ENCODE data around the gene ZSCAN12. TPM values are rescaled to one million over a fixed set of nuclear protein-coding genes. Genes with fewer than 3 reads are reported as not detected.

Gene ZSCAN12
- total and polyA plus RNA-seq, 10 of the 15 experiments (the other 5 are each of a cell fraction or from before 2014, with no cell fraction given), result 1.2 to 12.2 (median 7.4) TPM

GRCh38 chr6:28353981-28354676, 45.4 kb downstream of the ZSCAN12 start:
- in situ Hi-C loops (cut with MboI), result loop anchor here (25.0 kb wide), 1 partner anchor 1192 kb away; no protein-coding TSS in a partner anchor
- ChIA-PET SMC1A (ENCODE audit: uncharacterized antibody, unreplicated experiment) (interaction anchor here (1.1 to 2.9 kb wide), 3 partner anchors 74 to 229 kb away, joined by 4 to 8 read pairs (median 7); partner anchors contain the start of genes PGBD1 and ZSCAN16), CTCF (interaction anchor here (1.0 to 5.3 kb wide), 11 partner anchors 9 to 458 kb away, joined by 4 to 50 read pairs (median 9); partner anchors contain the start of gene ZSCAN31), RAD21 (ENCODE audit: unreplicated experiment) (interaction anchor here (0.5 to 2.5 kb wide), 4 partner anchors 87 to 561 kb away, joined by 3 to 22 read pairs (median 6); partner anchors contain the start of gene ZSCAN26), POLR2A (interaction anchor here (1.0 kb wide), 1 partner anchor 28 kb away, joined by 3 read pairs; no protein-coding TSS in a partner anchor)
- Histone ChIP-seq H3K36me3 (ENCODE audit: control insufficient read depth in 2 of 2, insufficient read depth in 2 of 2, low read length in 1 of 2) (no peaks in the 10 kb centered on the region), H3K9me3 (replicated peaks; ENCODE audit: control insufficient read depth, insufficient read depth, low read length) (no peaks in the 10 kb centered on the region; the same call in 2 of the 3 replicates), H3K27ac (ENCODE audit: control insufficient read depth, insufficient read depth) (no peak overlapping the region), H3K4me2 (ENCODE audit: control insufficient read depth, insufficient read depth) (no peak overlapping the region), H4K20me1 (ENCODE audit: control insufficient read depth, insufficient read depth) (no peaks in the 10 kb centered on the region), H3K27me3 (replicated peaks in 1 of 2; ENCODE audit: control insufficient read depth in 2 of 2, insufficient read depth in 2 of 2, low read length in 1 of 2) (no peaks in the 10 kb centered on the region), H2AFZ (ENCODE audit: control insufficient read depth, low read depth, low read length) (no peak overlapping the region), H3K79me2 (ENCODE audit: control insufficient read depth, insufficient read depth, low read length) (peaks cover 17% of the 10 kb centered on the region), H3K4me3 (no peak overlapping the region), H3K4me1 (ENCODE audit: control insufficient read depth, insufficient read depth, low read length) (peaks cover 3% of the 10 kb centered on the region; the same call in 1 of the 2 replicates), H3K9ac (ENCODE audit: control insufficient read depth, insufficient read depth, low read length) (no peak overlapping the region)
- ATAC-seq (no peak), FAIRE-seq (no peak), DNase-seq (ENCODE audit: low read depth, low spot score) (no peak)
- 98% methylated on average over 11 of the region's 11 CpGs for WGBS (ENCODE audit: insufficient coverage, insufficient replicate concordance, low lambda C conversion rate, missing lambda C conversion rate)
- TF ChIP-seq ZNF687 (IDR thresholded peaks at IDR 0.05) (no peak), BCL3 (IDR thresholded peaks at IDR 0.05; ENCODE audit: borderline replicate concordance, insufficient read depth, low read depth, low read length, poor library complexity, severe bottlenecking) (peak; percentile 15)
- TF ChIP-seq, protein P1, sequence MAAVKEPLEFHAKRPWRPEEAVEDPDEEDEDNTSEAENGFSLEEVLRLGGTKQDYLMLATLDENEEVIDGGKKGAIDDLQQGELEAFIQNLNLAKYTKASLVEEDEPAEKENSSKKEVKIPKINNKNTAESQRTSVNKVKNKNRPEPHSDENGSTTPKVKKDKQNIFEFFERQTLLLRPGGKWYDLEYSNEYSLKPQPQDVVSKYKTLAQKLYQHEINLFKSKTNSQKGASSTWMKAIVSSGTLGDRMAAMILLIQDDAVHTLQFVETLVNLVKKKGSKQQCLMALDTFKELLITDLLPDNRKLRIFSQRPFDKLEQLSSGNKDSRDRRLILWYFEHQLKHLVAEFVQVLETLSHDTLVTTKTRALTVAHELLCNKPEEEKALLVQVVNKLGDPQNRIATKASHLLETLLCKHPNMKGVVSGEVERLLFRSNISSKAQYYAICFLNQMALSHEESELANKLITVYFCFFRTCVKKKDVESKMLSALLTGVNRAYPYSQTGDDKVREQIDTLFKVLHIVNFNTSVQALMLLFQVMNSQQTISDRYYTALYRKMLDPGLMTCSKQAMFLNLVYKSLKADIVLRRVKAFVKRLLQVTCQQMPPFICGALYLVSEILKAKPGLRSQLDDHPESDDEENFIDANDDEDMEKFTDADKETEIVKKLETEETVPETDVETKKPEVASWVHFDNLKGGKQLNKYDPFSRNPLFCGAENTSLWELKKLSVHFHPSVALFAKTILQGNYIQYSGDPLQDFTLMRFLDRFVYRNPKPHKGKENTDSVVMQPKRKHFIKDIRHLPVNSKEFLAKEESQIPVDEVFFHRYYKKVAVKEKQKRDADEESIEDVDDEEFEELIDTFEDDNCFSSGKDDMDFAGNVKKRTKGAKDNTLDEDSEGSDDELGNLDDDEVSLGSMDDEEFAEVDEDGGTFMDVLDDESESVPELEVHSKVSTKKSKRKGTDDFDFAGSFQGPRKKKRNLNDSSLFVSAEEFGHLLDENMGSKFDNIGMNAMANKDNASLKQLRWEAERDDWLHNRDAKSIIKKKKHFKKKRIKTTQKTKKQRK (IDR thresholded peaks at IDR 0.05; ENCODE audit: low read depth, low read length), result 0 out of 2 replicates have a peak, but pooled peaks have one; percentile 13
- TF ChIP-seq, protein P2, sequence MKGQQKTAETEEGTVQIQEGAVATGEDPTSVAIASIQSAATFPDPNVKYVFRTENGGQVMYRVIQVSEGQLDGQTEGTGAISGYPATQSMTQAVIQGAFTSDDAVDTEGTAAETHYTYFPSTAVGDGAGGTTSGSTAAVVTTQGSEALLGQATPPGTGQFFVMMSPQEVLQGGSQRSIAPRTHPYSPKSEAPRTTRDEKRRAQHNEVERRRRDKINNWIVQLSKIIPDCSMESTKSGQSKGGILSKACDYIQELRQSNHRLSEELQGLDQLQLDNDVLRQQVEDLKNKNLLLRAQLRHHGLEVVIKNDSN (IDR thresholded peaks at IDR 0.05; ENCODE audit: borderline replicate concordance, extremely low read length, insufficient read depth, low read depth, low read length), result no peak
- intact Hi-C loops (cut with micrococcal nuclease; ENCODE audit: unreplicated experiment), result loop anchor here (5.0 to 10.0 kb wide), 3 partner anchors 127 to 1189 kb away; partner anchors contain the start of gene ZSCAN9
- BruUV-seq (replicated peaks), result no TSS peak

Data from GM12878 (cell line).